Neural cell (in vitro differentiated cells): ENCODE measurements around the gene PCDHB9. TPM values are rescaled to one million over a fixed set of nuclear protein-coding genes. Genes with fewer than 3 reads are reported as not detected.
"Not testable (repeated sequence)": the region's sequence is repeated elsewhere in the genome, so short reads cannot be mapped to it uniquely, and the experiment has no call there.

Experiments
- H2AFZ ChIP-seq: fragments of 200-600, 300-800 bp; sonication (generic), shearing (Covaris generic); 2 replicates; pipeline ENCODE4 v1.6.0; 2014; ENCODE audit warnings: low read depth, mild to moderate bottlenecking, antibody characterized with exemption, low read length, moderate library complexity
- H3F3A ChIP-seq: fragments of 200-600 bp; shearing (Covaris generic); 2 replicates; pipeline ENCODE4 v1.6.1; 2016; ENCODE audit warnings: mild to moderate bottlenecking, moderate library complexity, mixed read lengths, antibody characterized with exemption, low read length; ENCODE audit not compliant: insufficient read depth, poor library complexity, severe bottlenecking
- H3K27ac ChIP-seq: fragments of 200-600, 300-800 bp; sonication (generic), shearing (Covaris generic); 2 replicates; pipeline ENCODE4 v1.5.1; 2014; ENCODE audit warnings: mild to moderate bottlenecking, low read length, moderate library complexity
- H3K27me3 ChIP-seq: fragments of 300-800, 200-600 bp; sonication (generic), shearing (Covaris generic); 2 replicates; pipeline ENCODE4 v1.6.0; 2014; ENCODE audit warnings: mild to moderate bottlenecking, low read depth, low read length, moderate library complexity; ENCODE audit not compliant: insufficient read depth
- H3K36me3 ChIP-seq: fragments of 300-800, 200-600 bp; sonication (generic), shearing (Covaris generic); 2 replicates; pipeline ENCODE4 v1.5.1; 2014; ENCODE audit warnings: mild to moderate bottlenecking, antibody characterized with exemption, low read length, moderate library complexity; ENCODE audit not compliant: insufficient read depth
- H3K4me2 ChIP-seq: fragments of 300-800, 200-600 bp; sonication (generic), shearing (Covaris generic); 2 replicates; pipeline ENCODE4 v1.6.0; 2014; ENCODE audit warnings: mild to moderate bottlenecking, low read length
- H3K4me3 ChIP-seq: fragments of 300-800, 200-600 bp; sonication (generic), shearing (Covaris generic); 2 replicates; pipeline ENCODE4 v1.5.1; 2014; ENCODE audit warnings: mild to moderate bottlenecking, low read length, moderate library complexity
- H3K79me2 ChIP-seq: fragments of 200-600 bp; shearing (Covaris generic); replicated peaks from 2 replicates; pipeline ENCODE4 v1.6.0; 2014; ENCODE audit warnings: mild to moderate bottlenecking, low read length, moderate library complexity; ENCODE audit not compliant: insufficient read depth
- H3K9ac ChIP-seq: fragments of 300-800, 200-600 bp; sonication (generic), shearing (Covaris generic); 2 replicates; pipeline ENCODE4 v1.6.1; 2016; ENCODE audit warnings: mild to moderate bottlenecking, low read length, mixed read lengths
- H3K9me2 ChIP-seq: fragments of 200-600 bp; shearing (Covaris generic); 2 replicates; pipeline ENCODE4 v1.6.1; 2016; ENCODE audit warnings: mild to moderate bottlenecking, low read length, mixed read lengths; ENCODE audit not compliant: insufficient read depth
- H3K9me3 ChIP-seq: fragments of 200-600, 300-800 bp; sonication (generic), shearing (Covaris generic); 2 replicates; pipeline ENCODE4 v1.6.1; 2016; ENCODE audit warnings: mild to moderate bottlenecking, mixed run types, low read length, moderate library complexity, mixed read lengths
- H4K20me1 ChIP-seq: fragments of 200-600 bp; shearing (Covaris generic); 2 replicates; pipeline ENCODE4 v1.6.1; 2016; ENCODE audit warnings: mild to moderate bottlenecking, mixed run types; ENCODE audit not compliant: insufficient read depth
- EP300 ChIP-seq: fragments of 450-650 bp; conservative IDR thresholded peaks from 2 replicates; pipeline ENCODE4 v1.6.1; 2014; ENCODE audit warnings: antibody characterized with exemption, mild to moderate bottlenecking, moderate library complexity; ENCODE audit not compliant: poor library complexity, severe bottlenecking
- EZH2 ChIP-seq: fragments of 200-600, 300-800 bp; shearing (Covaris generic), sonication (generic); IDR thresholded peaks from 2 replicates; pipeline ENCODE4 v1.6.1; 2014; ENCODE audit warnings: antibody characterized with exemption, low read length, borderline replicate concordance, mild to moderate bottlenecking; ENCODE audit not compliant: insufficient read depth, poor library complexity, severe bottlenecking
- MXI1 ChIP-seq: fragments of 450-650 bp; conservative IDR thresholded peaks from 2 replicates; pipeline ENCODE4 v1.6.1; 2014; ENCODE audit warnings: antibody characterized with exemption, mild to moderate bottlenecking; ENCODE audit not compliant: poor library complexity, severe bottlenecking
- POLR2AphosphoS5 ChIP-seq: IDR thresholded peaks from 2 replicates; pipeline ENCODE4 v1.6.1; 2012
- RAD21 ChIP-seq: fragments of 450-650 bp; conservative IDR thresholded peaks from 2 replicates; pipeline ENCODE4 v1.6.1; 2014; ENCODE audit warnings: antibody characterized with exemption, mild to moderate bottlenecking, moderate library complexity
- SMC3 ChIP-seq: fragments of 450-650 bp; conservative IDR thresholded peaks from 2 replicates; pipeline ENCODE4 v1.6.1; 2014; ENCODE audit warnings: antibody characterized with exemption, mild to moderate bottlenecking, moderate library complexity; ENCODE audit not compliant: poor library complexity
- TAF1 ChIP-seq: IDR thresholded peaks from 2 replicates; pipeline ENCODE4 v1.6.1; 2012; ENCODE audit warnings: low read depth
- polyA minus RNA-seq: library from RNA; depleted of rRNA, polyadenylated mRNA; stranded (reverse); fragments of >200 nt; gene quantifications from 2 replicates; pipeline ENCODE4 v1.2.3, GENCODE V29; 2014
- polyA plus RNA-seq: library from polyadenylated mRNA; depleted of rRNA; stranded (reverse); fragments of >200 nt; gene quantifications from 2 replicates; pipeline ENCODE4 v1.2.3, GENCODE V29; 2014
- TF ChIP-seq, protein P1 (sequence below): fragments of 450-650 bp; IDR thresholded peaks from 2 replicates; pipeline ENCODE4 v1.5.1; 2014; ENCODE audit warnings: antibody characterized with exemption, mild to moderate bottlenecking, moderate library complexity; ENCODE audit not compliant: poor library complexity, severe bottlenecking
- TF ChIP-seq, protein P2 (sequence below): IDR thresholded peaks from 2 replicates; pipeline ENCODE4 v1.6.1; 2012; ENCODE audit warnings: borderline replicate concordance

The PCDHB9 gene
- 4.8 and 4.9 TPM in 2 replicates for polyA plus RNA-seq
- polyA minus RNA-seq: 9.0 and 12.2 TPM in 2 replicates

DNA sequence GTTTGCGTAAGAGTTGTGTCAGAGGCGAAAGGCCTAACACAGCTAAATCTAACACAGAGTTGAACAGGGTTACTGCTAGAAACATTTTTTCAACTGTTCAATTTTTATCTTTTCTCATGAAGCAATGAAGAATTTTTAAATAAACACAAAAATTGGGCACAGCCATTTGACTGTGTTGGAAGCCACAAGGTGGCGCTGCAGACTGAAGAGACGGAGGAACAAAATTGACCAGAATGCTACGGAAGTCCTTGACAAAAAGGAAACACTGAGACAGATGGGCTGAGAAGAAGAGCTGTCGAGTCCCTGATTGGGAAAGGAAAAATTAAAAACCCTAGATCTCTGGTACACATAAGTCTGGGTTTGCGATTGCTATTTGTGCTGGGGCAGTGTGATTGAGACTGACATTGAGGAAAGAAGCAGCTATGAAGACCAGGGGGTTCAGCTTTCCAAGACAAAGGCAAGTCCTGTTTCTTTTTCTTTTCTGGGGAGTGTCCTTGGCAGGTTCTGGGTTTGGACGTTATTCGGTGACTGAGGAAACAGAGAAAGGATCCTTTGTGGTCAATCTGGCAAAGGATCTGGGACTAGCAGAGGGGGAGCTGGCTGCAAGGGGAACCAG, at the start of gene PCDHB9:
TSS of gene PCDHB9 (plus strand) at position 265 of the 616 bp plus-strand sequence. CDS start at position 423, 158 bp downstream.
- peaks cover 7% of the 10 kb centered on the region for H3K9me3 ChIP-seq

DNA sequence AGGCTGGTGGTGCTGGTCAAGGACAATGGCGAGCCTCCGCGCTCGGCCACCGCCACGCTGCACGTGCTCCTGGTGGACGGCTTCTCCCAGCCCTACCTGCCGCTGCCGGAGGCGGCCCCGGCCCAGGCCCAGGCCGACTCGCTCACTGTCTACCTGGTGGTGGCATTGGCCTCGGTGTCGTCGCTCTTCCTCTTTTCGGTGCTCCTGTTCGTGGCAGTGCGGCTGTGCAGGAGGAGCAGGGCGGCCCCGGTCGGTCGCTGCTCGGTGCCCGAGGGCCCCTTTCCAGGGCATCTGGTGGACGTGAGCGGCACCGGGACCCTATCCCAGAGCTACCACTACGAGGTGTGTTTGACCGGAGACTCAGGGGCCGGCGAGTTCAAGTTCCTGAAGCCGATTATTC, 49.6 kb upstream of the PCDHB9 start:
- not testable (repeated sequence) for H3K27ac ChIP-seq, H3K79me2 ChIP-seq, H4K20me1 ChIP-seq, H3K4me3 ChIP-seq, H2AFZ ChIP-seq, H3K9ac ChIP-seq, H3K9me2 ChIP-seq, H3K27me3 ChIP-seq, H3F3A ChIP-seq, H3K4me2 ChIP-seq
- Histone ChIP-seq H3K36me3 (peaks cover 11% of the 10 kb centered on the region), H3K9me3 (peaks cover 39% of the 10 kb centered on the region)

More for the DNA sequence above, at the start of gene PCDHB9:
- H3K9ac ChIP-seq: no peak within 1 kb of the TSS
- H3K4me2 ChIP-seq: no peak within 1 kb of the TSS
- H2AFZ ChIP-seq: no peak within 1 kb of the TSS
- H3K27me3 ChIP-seq: no peaks in the 10 kb centered on the region
- no peak within 1 kb of the TSS for H3K27ac ChIP-seq
- no peaks in the 10 kb centered on the region for H3K36me3 ChIP-seq
- TF ChIP-seq, protein P1, sequence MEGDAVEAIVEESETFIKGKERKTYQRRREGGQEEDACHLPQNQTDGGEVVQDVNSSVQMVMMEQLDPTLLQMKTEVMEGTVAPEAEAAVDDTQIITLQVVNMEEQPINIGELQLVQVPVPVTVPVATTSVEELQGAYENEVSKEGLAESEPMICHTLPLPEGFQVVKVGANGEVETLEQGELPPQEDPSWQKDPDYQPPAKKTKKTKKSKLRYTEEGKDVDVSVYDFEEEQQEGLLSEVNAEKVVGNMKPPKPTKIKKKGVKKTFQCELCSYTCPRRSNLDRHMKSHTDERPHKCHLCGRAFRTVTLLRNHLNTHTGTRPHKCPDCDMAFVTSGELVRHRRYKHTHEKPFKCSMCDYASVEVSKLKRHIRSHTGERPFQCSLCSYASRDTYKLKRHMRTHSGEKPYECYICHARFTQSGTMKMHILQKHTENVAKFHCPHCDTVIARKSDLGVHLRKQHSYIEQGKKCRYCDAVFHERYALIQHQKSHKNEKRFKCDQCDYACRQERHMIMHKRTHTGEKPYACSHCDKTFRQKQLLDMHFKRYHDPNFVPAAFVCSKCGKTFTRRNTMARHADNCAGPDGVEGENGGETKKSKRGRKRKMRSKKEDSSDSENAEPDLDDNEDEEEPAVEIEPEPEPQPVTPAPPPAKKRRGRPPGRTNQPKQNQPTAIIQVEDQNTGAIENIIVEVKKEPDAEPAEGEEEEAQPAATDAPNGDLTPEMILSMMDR: no peak
- TF ChIP-seq TAF1 (no peak), RAD21 (peak; percentile 27), MXI1 (no peak), SMC3 (no peak), EZH2 (no peak), POLR2AphosphoS5 (no peak), EP300 (no peak)
- H3K79me2 ChIP-seq: no peaks in the 10 kb centered on the region
- H3K4me3 ChIP-seq: peak within 1 kb of the TSS; percentile 28
- H3F3A ChIP-seq: no peaks in the 10 kb centered on the region
- H4K20me1 ChIP-seq: no peaks in the 10 kb centered on the region
- H3K9me2 ChIP-seq: no peaks in the 10 kb centered on the region

DNA sequence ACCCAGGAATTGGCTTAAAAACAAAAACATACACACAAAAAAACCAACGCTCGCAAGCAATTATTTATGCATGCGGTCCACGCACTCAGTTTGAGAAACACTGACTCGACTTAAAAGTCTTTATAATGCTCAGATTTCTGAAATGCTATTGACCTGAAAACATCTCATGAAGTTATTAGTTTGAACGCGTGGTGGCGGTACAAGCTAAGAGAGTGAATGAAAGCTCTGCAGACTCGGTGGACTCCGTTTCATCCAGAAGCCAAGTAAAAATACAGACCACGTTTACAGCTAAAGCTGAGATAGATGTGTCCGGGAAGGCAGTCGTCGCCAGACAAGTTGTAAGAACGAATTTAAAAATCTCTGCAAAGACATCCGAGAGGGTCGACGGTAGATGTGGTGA, 37.1 kb upstream of the PCDHB9 start, which contains the start of gene PCDHB6:
TSS of gene PCDHB6 (plus strand) at position 246 of the 400 bp plus-strand sequence. CDS start 201 bp downstream, outside the sequence.
- Histone ChIP-seq H3K9ac (no peak within 1 kb of the TSS), H3K4me2 (no peak within 1 kb of the TSS), H3K36me3 (peaks cover 11% of the 10 kb centered on the region), H2AFZ (no peak within 1 kb of the TSS), H3K4me3 (no peak within 1 kb of the TSS), H3K27me3 (no peaks in the 10 kb centered on the region), H3K27ac (no peak within 1 kb of the TSS), H4K20me1 (no peaks in the 10 kb centered on the region), H3K79me2 (no peaks in the 10 kb centered on the region), H3K9me3 (peaks cover 14% of the 10 kb centered on the region), H3F3A (no peaks in the 10 kb centered on the region), H3K9me2 (no peaks in the 10 kb centered on the region)
- no peak for TF ChIP-seq EZH2
- no peak for TF ChIP-seq MXI1
- TF ChIP-seq, protein P1: no peak
- TF ChIP-seq, protein P2, sequence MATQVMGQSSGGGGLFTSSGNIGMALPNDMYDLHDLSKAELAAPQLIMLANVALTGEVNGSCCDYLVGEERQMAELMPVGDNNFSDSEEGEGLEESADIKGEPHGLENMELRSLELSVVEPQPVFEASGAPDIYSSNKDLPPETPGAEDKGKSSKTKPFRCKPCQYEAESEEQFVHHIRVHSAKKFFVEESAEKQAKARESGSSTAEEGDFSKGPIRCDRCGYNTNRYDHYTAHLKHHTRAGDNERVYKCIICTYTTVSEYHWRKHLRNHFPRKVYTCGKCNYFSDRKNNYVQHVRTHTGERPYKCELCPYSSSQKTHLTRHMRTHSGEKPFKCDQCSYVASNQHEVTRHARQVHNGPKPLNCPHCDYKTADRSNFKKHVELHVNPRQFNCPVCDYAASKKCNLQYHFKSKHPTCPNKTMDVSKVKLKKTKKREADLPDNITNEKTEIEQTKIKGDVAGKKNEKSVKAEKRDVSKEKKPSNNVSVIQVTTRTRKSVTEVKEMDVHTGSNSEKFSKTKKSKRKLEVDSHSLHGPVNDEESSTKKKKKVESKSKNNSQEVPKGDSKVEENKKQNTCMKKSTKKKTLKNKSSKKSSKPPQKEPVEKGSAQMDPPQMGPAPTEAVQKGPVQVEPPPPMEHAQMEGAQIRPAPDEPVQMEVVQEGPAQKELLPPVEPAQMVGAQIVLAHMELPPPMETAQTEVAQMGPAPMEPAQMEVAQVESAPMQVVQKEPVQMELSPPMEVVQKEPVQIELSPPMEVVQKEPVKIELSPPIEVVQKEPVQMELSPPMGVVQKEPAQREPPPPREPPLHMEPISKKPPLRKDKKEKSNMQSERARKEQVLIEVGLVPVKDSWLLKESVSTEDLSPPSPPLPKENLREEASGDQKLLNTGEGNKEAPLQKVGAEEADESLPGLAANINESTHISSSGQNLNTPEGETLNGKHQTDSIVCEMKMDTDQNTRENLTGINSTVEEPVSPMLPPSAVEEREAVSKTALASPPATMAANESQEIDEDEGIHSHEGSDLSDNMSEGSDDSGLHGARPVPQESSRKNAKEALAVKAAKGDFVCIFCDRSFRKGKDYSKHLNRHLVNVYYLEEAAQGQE: no peak
- no peak for TF ChIP-seq SMC3
- no peak for TF ChIP-seq TAF1
- no peak for TF ChIP-seq POLR2AphosphoS5
- no peak for TF ChIP-seq EP300
- no peak for TF ChIP-seq RAD21
